Muscle layer of duodenum (tissue), 2 donors: ENCODE measurements around the gene GGT5.
"Not testable (repeated sequence)": the region's sequence is repeated elsewhere in the genome, so short reads cannot be mapped to it uniquely, and the experiment has no call there.

Experiments
- H3K27ac ChIP-seq: one replicate; pipeline ENCODE4 v1.7.0; 2013; ENCODE audit warnings: mild to moderate bottlenecking, low read length
- H3K27me3 ChIP-seq: one replicate; pipeline ENCODE4 v1.7.0; 2013; ENCODE audit warnings: low read depth, mild to moderate bottlenecking, control low read depth, low read length
- H3K36me3 ChIP-seq, 2 donors: one replicate each; pipeline ENCODE4 v1.7.0; 2013; ENCODE audit warnings: low read length in 2 of 2, control low read depth in 1 of 2, mild to moderate bottlenecking in 1 of 2; ENCODE audit not compliant: insufficient read depth in 2 of 2, control insufficient read depth in 1 of 2
- H3K4me1 ChIP-seq, 2 donors: one replicate each; pipeline ENCODE4 v1.7.0; 2013; ENCODE audit warnings: low read length in 2 of 2, mild to moderate bottlenecking in 2 of 2, control low read depth in 1 of 2, moderate library complexity in 1 of 2; ENCODE audit not compliant: insufficient read depth in 2 of 2, control insufficient read depth in 1 of 2
- H3K4me3 ChIP-seq, 2 donors: one replicate each; pipeline ENCODE4 v1.7.0; 2013; ENCODE audit warnings: low read length in 2 of 2, low read depth in 1 of 2, mild to moderate bottlenecking in 1 of 2
- H3K9me3 ChIP-seq, 2 donors: one replicate each; pipeline ENCODE4 v1.7.0; 2013; ENCODE audit warnings: low read length in 2 of 2, control low read depth in 1 of 2, mild to moderate bottlenecking in 1 of 2; ENCODE audit not compliant: control insufficient read depth in 1 of 2
- donor health status: healthy.

Gene GGT5

GRCh38 chr22:24185501-24186351, 59.2 kb downstream of the GGT5 start:
- Histone ChIP-seq H3K4me1 (peaks cover 5 to 23% of the 10 kb centered on the region in 2 donors), H3K4me3 (no peak overlapping the region), H3K27ac (no peak overlapping the region), H3K9me3 (no peaks in the 10 kb centered on the region), H3K36me3 (peaks cover 0 to 10% of the 10 kb centered on the region in 2 donors), H3K27me3 (no peaks in the 10 kb centered on the region)

- H3K36me3 ChIP-seq, result peaks cover 0 to 10% of the 10 kb centered on the region in 2 donors
- no peaks in the 10 kb centered on the region for H3K9me3 ChIP-seq
- H3K27ac ChIP-seq, result no peak overlapping the region
- no peaks in the 10 kb centered on the region for H3K27me3 ChIP-seq
- H3K4me3 ChIP-seq, result no peak overlapping the region
- peaks cover 4 to 23% of the 10 kb centered on the region in 2 donors for H3K4me1 ChIP-seq
Measured at GRCh38 chr22:24185001-24185500, 59.8 kb downstream of the GGT5 start.

- Histone ChIP-seq H3K4me3 (no peak overlapping the region), H3K4me1 (peaks cover 0 to 18% of the 10 kb centered on the region in 2 donors), H3K9me3 (no peaks in the 10 kb centered on the region), H3K36me3 (peaks cover 0 to 10% of the 10 kb centered on the region in 2 donors), H3K27ac (no peak overlapping the region), H3K27me3 (no peaks in the 10 kb centered on the region)
Measured at GRCh38 chr22:24184057-24184798, 60.7 kb downstream of the GGT5 start.

- Histone ChIP-seq H3K9me3 (no peaks in the 10 kb centered on the region), H3K4me1 (peaks cover 0 to 14% of the 10 kb centered on the region in 2 donors), H3K27me3 (no peaks in the 10 kb centered on the region), H3K4me3 (no peak overlapping the region), H3K27ac (no peak overlapping the region), H3K36me3 (peaks cover 0 to 13% of the 10 kb centered on the region in 2 donors)
Measured at GRCh38 chr22:24183321-24184031, 61.4 kb downstream of the GGT5 start.

- H3K9me3 ChIP-seq, H3K27me3 ChIP-seq, H3K4me3 ChIP-seq, H3K27ac ChIP-seq: not testable (repeated sequence)
- H3K4me1 ChIP-seq, result peaks cover 0 to 14% of the 10 kb centered on the region in 2 donors
- H3K36me3 ChIP-seq, result peaks cover 0 to 19% of the 10 kb centered on the region in 2 donors
Measured at GRCh38 chr22:24182900-24183246, 62.0 kb downstream of the GGT5 start.

- Histone ChIP-seq H3K9me3 (no peaks in the 10 kb centered on the region), H3K27ac (no peak overlapping the region), H3K36me3 (peaks cover 0 to 21% of the 10 kb centered on the region in 2 donors), H3K4me1 (peaks cover 0 to 18% of the 10 kb centered on the region in 2 donors), H3K27me3 (no peaks in the 10 kb centered on the region), H3K4me3 (no peak overlapping the region)
Measured at GRCh38 chr22:24181996-24182899, 62.6 kb downstream of the GGT5 start.

GRCh38 chr22:24181088-24181995, 63.5 kb downstream of the GGT5 start, which contains the start of gene SUSD2:
SUSD2 (plus strand) TSS chr22:24181487; CDS start chr22:24181520, 33 bp downstream.
- Histone ChIP-seq H3K27ac (no peak within 1 kb of the TSS), H3K36me3 (peaks cover 0 to 20% of the 10 kb centered on the region in 2 donors), H3K4me3 (peak within 1 kb of the TSS; percentile 7 to 45), H3K27me3 (no peaks in the 10 kb centered on the region), H3K9me3 (no peaks in the 10 kb centered on the region), H3K4me1 (peaks cover 0 to 25% of the 10 kb centered on the region in 2 donors)

- Histone ChIP-seq H3K9me3 (no peaks in the 10 kb centered on the region), H3K4me3 (no peak overlapping the region), H3K27me3 (no peaks in the 10 kb centered on the region), H3K36me3 (peaks cover 0 to 15% of the 10 kb centered on the region in 2 donors), H3K27ac (no peak overlapping the region), H3K4me1 (peaks cover 0 to 25% of the 10 kb centered on the region in 2 donors)
Measured at GRCh38 chr22:24180316-24181087, 64.4 kb downstream of the GGT5 start.

- Histone ChIP-seq H3K4me3 (no peak overlapping the region), H3K27ac (no peak overlapping the region), H3K36me3 (peaks cover 0 to 15% of the 10 kb centered on the region in 2 donors), H3K9me3 (no peaks in the 10 kb centered on the region), H3K27me3 (no peaks in the 10 kb centered on the region), H3K4me1 (peaks cover 0 to 33% of the 10 kb centered on the region in 2 donors)
Measured at GRCh38 chr22:24179478-24180210, 65.2 kb downstream of the GGT5 start.
